NT2/D1 (cell line): ENCODE results near the gene DACH1.

Source experiments
- SUZ12 ChIP-seq: IDR thresholded peaks from 2 replicates; pipeline ENCODE4 v1.6.1; 2011; ENCODE audit not compliant: insufficient read length, insufficient read depth; ENCODE audit errors: extremely low read depth
- YY1 ChIP-seq: IDR thresholded peaks from 2 replicates; pipeline ENCODE4 v1.6.1; 2011; ENCODE audit not compliant: insufficient read length, insufficient read depth
- ZNF274 ChIP-seq: IDR thresholded peaks from 2 replicates; pipeline ENCODE4 v1.6.1; 2011; ENCODE audit warnings: mild to moderate bottlenecking, low read depth, low read length

- TF ChIP-seq YY1 (no peak), ZNF274 (no peak), SUZ12 (no peak)
These were observed 39.4 kb upstream of the DACH1 start for GRCh38 chr13:71906448-71906847.
